Measurements from ENCODE around the gene HIF3A. TPM values are rescaled to one million over a fixed set of nuclear protein-coding genes. Genes with fewer than 3 reads are reported as not detected.

The HIF3A gene
- total RNA-seq, 4 donors from 2014 or later, result 49.3 to 383 (median 144) TPM

- 81 to 92% methylated on average over 5 to 8 of the region's 28 CpGs for WGBS, 2 donors (ENCODE audit: low coverage in 1 of 2)
- TF ChIP-seq EP300 (IDR thresholded peaks at IDR 0.05) (no peak), POLR2A (IDR thresholded peaks at IDR 0.05) (no peak), POLR2AphosphoS5 (IDR thresholded peaks at IDR 0.05) (no peak), CTCF (IDR thresholded peaks at IDR 0.05) (no peak)
- no peak overlapping the region for H3K27ac ChIP-seq
- H3K4me3 ChIP-seq, result no peak overlapping the region
- peaks cover 8 to 36% (median 31%) of the 10 kb centered on the region in 3 donors for H3K4me1 ChIP-seq
- no peaks in the 10 kb centered on the region for H3K27me3 ChIP-seq
- H3K9me3 ChIP-seq, result no peaks in the 10 kb centered on the region
- peaks cover 0 to 60% of the 10 kb centered on the region in 2 donors for H3K36me3 ChIP-seq
- ATAC-seq, result no peak
Observed at GRCh38 chr19:46353730-46354528, 57.1 kb downstream of the HIF3A start.

- Histone ChIP-seq H3K27me3 (no peaks in the 10 kb centered on the region), H3K9me3 (no peaks in the 10 kb centered on the region), H3K36me3 (peaks cover 0 to 63% of the 10 kb centered on the region in 2 donors), H3K4me3 (no peak overlapping the region), H3K27ac (no peak overlapping the region), H3K4me1 (peaks cover 4 to 21% (median 17%) of the 10 kb centered on the region in 3 donors)
- 80% methylated on average over 2 to 8 of the region's 23 CpGs for WGBS, 2 donors (ENCODE audit: low coverage in 1 of 2)
- TF ChIP-seq EP300 (IDR thresholded peaks at IDR 0.05), result no peak
- ATAC-seq, result no peak
Observed at GRCh38 chr19:46355234-46356148, 58.6 kb downstream of the HIF3A start.

GRCh38 chr19:46356149-46357055 lies 59.6 kb downstream of the HIF3A start:
- ATAC-seq, result no peak
- Histone ChIP-seq H3K4me3 (no peak overlapping the region), H3K27ac (no peak overlapping the region), H3K4me1 (peaks cover 0 to 11% (median 7%) of the 10 kb centered on the region in 3 donors), H3K36me3 (peaks cover 0 to 65% of the 10 kb centered on the region in 2 donors), H3K27me3 (no peaks in the 10 kb centered on the region), H3K9me3 (no peaks in the 10 kb centered on the region)
- WGBS, 2 donors (ENCODE audit: low coverage in 1 of 2), result 58 to 66% methylated on average over 3 of the region's 9 CpGs
- TF ChIP-seq POLR2A (IDR thresholded peaks at IDR 0.05), result no peak
- TF ChIP-seq EP300 (IDR thresholded peaks at IDR 0.05), result no peak
- no peak for TF ChIP-seq POLR2AphosphoS5 (IDR thresholded peaks at IDR 0.05)

GRCh38 chr19:46357846-46358583 lies 61.2 kb downstream of the HIF3A start:
- WGBS, 2 donors (ENCODE audit: low coverage in 1 of 2), result 73 to 76% methylated on average over 6 to 7 of the region's 7 CpGs
- H3K36me3 ChIP-seq, result peaks cover 0 to 58% of the 10 kb centered on the region in 2 donors
- no peaks in the 10 kb centered on the region for H3K9me3 ChIP-seq
- no peaks in the 10 kb centered on the region for H3K27me3 ChIP-seq
- TF ChIP-seq EP300 (IDR thresholded peaks at IDR 0.05), result no peak
- TF ChIP-seq POLR2A (IDR thresholded peaks at IDR 0.05), result no peak
- TF ChIP-seq POLR2AphosphoS5 (IDR thresholded peaks at IDR 0.05), result no peak
- TF ChIP-seq CTCF (IDR thresholded peaks at IDR 0.05), result no peak
- ATAC-seq, result no peak
- H3K4me3 ChIP-seq, result no peak overlapping the region
- H3K4me1 ChIP-seq, result no peaks in the 10 kb centered on the region
- H3K27ac ChIP-seq, result no peak overlapping the region

- Histone ChIP-seq H3K27ac (no peak overlapping the region), H3K9me3 (no peaks in the 10 kb centered on the region), H3K4me3 (no peak overlapping the region), H3K36me3 (peaks cover 0 to 51% of the 10 kb centered on the region in 2 donors), H3K4me1 (no peaks in the 10 kb centered on the region), H3K27me3 (no peaks in the 10 kb centered on the region)
- no peak for ATAC-seq
- TF ChIP-seq POLR2A (IDR thresholded peaks at IDR 0.05) (no peak), POLR2AphosphoS5 (IDR thresholded peaks at IDR 0.05) (no peak), EP300 (IDR thresholded peaks at IDR 0.05) (no peak), CTCF (IDR thresholded peaks at IDR 0.05) (no peak)
- 53 to 69% methylated on average over 2 of the region's 2 CpGs for WGBS, 2 donors (ENCODE audit: low coverage in 1 of 2)
Observed at GRCh38 chr19:46361915-46362314, 65.1 kb downstream of the HIF3A start.

Measured in gastroesophageal sphincter (tissue), 4 donors.